ENCODE results near the gene UBA5. TPM values are rescaled to one million over a fixed set of nuclear protein-coding genes. Genes with fewer than 3 reads are reported as not detected.
A peak's percentile ranks its signal among the peaks of the same experiment; 100 is the strongest.

UBA5 gene
- total and polyA plus RNA-seq, 9 donors: 24.4 to 41.4 (median 34.3) TPM

DNA sequence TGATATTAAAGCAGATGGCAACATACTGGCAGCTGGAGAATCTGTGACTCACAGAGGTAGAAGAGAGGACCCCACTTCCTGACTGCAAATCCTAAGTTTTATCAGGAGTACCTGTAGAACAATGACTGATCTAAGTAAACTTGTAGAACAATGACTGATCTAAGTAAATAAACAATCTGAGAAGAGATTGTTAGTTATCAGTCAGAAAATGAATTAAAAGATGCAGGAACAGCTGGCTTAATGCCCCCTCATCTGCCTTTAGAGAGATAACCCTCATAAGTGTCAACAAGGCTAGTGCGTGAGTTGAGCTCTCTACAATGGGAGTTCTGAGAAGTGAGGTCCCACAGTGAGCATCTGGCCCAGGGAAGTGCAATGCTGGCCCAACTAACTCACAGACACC is 15.1 kb upstream of the UBA5 start:
- H3K36me3 ChIP-seq (ENCODE audit: control insufficient read depth, insufficient read depth, low read length): no peaks in the 10 kb centered on the region
- no peaks in the 10 kb centered on the region for H3K9me3 ChIP-seq (replicated peaks; ENCODE audit: control insufficient read depth, low read depth, low read length)
- H3K27ac ChIP-seq (ENCODE audit: low read length): no peak overlapping the region
- no peaks in the 10 kb centered on the region for H3K4me1 ChIP-seq (ENCODE audit: control insufficient read depth, insufficient read depth, low read length)
- no peak overlapping the region for H3K4me3 ChIP-seq (ENCODE audit: low read length)
- DNase-seq: no peak
- 83% methylated on average over 1 of the region's 1 CpG for WGBS (ENCODE audit: insufficient coverage)
- no peaks in the 10 kb centered on the region for H3K27me3 ChIP-seq (ENCODE audit: control insufficient read depth, insufficient read depth, low read length)

DNA sequence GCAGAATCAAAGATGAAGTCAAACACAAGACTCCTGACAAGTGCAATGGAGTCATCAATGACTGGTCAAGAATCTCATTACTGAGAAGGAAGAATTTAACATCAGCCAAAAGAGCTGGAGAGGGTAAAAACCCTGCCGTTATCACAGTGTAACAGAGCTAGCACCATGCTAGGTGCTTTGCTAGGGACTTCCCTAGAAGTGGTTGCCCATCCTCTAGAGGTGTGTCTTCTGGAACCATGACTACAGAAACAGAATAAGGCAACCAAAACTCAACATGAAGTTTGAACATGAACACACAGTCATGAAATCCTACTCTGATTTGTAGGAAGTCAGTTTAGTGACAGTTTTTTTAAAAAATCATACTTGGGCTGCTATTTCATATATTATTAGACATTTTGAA is 10.0 kb upstream of the UBA5 start:
- H3K4me3 ChIP-seq (ENCODE audit: low read length): no peak overlapping the region
- H3K27ac ChIP-seq (ENCODE audit: low read length): no peak overlapping the region
- H3K36me3 ChIP-seq (ENCODE audit: control insufficient read depth, insufficient read depth, low read length): no peaks in the 10 kb centered on the region
- no peak for DNase-seq
- H3K4me1 ChIP-seq (ENCODE audit: control insufficient read depth, insufficient read depth, low read length): no peaks in the 10 kb centered on the region
- no peaks in the 10 kb centered on the region for H3K9me3 ChIP-seq (replicated peaks; ENCODE audit: control insufficient read depth, low read depth, low read length)
- 100% methylated on average over 1 of the region's 1 CpG for WGBS (ENCODE audit: insufficient coverage)
- no peaks in the 10 kb centered on the region for H3K27me3 ChIP-seq (ENCODE audit: control insufficient read depth, insufficient read depth, low read length)

DNA sequence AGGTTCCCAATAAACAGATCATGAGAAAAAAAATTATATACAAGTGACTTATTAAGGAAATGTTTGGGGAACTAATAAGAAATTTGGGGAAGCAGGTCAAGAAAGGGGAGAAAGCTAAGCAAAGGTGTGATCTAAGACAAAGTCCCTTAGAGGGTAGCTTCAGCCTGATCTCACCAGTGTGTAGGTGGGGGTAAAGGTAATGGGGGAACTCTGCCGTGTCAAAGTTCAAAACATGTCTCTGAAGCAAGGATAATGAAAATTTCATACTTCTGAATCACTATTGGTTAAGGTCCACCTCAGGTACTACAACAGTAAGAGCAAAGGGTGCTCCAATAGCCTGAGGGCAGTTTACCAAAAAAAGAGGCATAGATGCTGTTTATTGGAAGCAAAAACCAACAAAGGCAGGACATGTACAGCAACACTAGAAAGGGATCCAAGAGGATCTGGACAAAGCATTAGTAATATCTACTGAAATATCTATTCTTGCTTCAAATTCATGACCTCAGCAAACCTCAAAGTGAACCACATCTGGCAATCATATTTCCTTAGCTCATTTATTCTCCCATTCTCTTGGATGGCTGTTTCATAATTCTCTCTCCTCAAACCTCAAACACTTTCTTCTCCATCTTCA is 7.4 kb upstream of the UBA5 start:
- 40% methylated on average over 1 of the region's 1 CpG for WGBS (ENCODE audit: insufficient coverage)
- H3K27ac ChIP-seq (ENCODE audit: low read length): no peak overlapping the region
- peak; percentile 52 for DNase-seq

DNA sequence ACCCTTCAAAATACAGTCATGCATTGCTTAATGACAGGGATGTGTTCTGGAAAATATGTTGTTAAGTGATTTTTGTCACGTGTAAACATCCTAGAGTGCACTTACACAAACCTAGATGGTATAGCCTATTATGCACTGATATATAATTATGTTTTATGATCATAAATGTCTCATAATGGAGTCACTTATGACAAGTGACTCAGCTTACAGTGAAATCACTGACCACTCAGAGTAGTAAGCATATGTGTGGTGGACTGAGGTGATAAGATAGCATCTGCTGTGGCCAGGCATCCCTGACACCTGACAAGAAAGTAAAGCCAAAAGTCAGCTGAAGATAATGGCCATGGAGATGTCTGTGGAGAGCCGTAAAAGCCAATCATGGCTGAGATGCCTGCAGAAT is 5.9 kb upstream of the UBA5 start:
- WGBS (ENCODE audit: insufficient coverage): 83% methylated on average over 1 of the region's 2 CpGs
- Histone ChIP-seq H3K27me3 (ENCODE audit: control insufficient read depth, insufficient read depth, low read length) (no peaks in the 10 kb centered on the region), H3K4me3 (ENCODE audit: low read length) (no peak overlapping the region), H3K27ac (ENCODE audit: low read length) (no peak overlapping the region), H3K36me3 (ENCODE audit: control insufficient read depth, insufficient read depth, low read length) (no peaks in the 10 kb centered on the region), H3K9me3 (replicated peaks; ENCODE audit: control insufficient read depth, low read depth, low read length) (no peaks in the 10 kb centered on the region), H3K4me1 (ENCODE audit: control insufficient read depth, insufficient read depth, low read length) (peaks cover 2% of the 10 kb centered on the region)
- DNase-seq: no peak

More for the DNA sequence above, 7.4 kb upstream of the UBA5 start:
- no peak overlapping the region for H3K4me3 ChIP-seq (ENCODE audit: low read length)
- no peaks in the 10 kb centered on the region for H3K9me3 ChIP-seq (replicated peaks; ENCODE audit: control insufficient read depth, low read depth, low read length)
- no peaks in the 10 kb centered on the region for H3K36me3 ChIP-seq (ENCODE audit: control insufficient read depth, insufficient read depth, low read length)
- H3K27me3 ChIP-seq (ENCODE audit: control insufficient read depth, insufficient read depth, low read length): no peaks in the 10 kb centered on the region
- no peaks in the 10 kb centered on the region for H3K4me1 ChIP-seq (ENCODE audit: control insufficient read depth, insufficient read depth, low read length)

DNA sequence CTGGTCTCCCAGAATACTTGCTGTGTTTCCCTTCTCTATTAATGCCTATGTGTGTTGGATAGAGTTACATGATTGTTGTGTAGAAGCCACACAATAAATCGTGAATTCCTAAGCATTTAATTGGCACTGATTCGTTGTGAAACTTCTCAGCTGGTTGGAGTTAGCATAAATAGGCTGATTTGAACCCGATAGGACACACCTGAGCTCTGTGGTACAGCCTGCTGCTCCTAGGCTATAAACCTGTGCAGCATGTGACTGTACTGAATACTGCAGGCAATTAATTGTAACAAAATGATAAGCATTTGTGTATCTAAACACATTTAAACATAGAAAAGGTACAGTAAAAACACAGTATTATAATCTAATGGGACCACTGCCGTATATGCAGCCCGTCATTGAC is 5.4 kb upstream of the UBA5 start:
- DNase-seq: no peak
- Histone ChIP-seq H3K9me3 (replicated peaks; ENCODE audit: control insufficient read depth, low read depth, low read length) (no peaks in the 10 kb centered on the region), H3K4me1 (ENCODE audit: control insufficient read depth, insufficient read depth, low read length) (peaks cover 2% of the 10 kb centered on the region), H3K36me3 (ENCODE audit: control insufficient read depth, insufficient read depth, low read length) (no peaks in the 10 kb centered on the region), H3K27me3 (ENCODE audit: control insufficient read depth, insufficient read depth, low read length) (no peaks in the 10 kb centered on the region), H3K4me3 (ENCODE audit: low read length) (no peak overlapping the region), H3K27ac (ENCODE audit: low read length) (no peak overlapping the region)
- 66% methylated on average over 3 of the region's 5 CpGs for WGBS (ENCODE audit: insufficient coverage)

DNA sequence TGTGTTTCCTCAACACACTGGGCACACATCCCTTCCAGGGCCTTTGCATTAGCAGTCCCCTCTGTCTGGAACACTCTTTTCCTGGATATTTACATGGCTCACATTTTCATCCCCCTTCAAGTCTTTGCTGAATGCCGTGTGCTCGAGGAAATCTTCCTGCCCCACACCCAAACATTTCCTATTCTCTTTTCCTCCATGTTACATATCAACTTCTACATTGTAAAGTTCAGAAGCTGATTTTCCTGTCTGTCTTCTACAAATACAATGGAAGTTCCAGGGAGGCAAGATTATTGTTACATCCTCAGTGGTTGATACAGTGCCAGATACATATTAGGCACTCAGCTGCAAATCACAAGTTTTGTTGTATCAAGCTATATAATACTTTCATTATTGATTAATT is 4.7 kb upstream of the UBA5 start:
- Histone ChIP-seq H3K36me3 (ENCODE audit: control insufficient read depth, insufficient read depth, low read length) (no peaks in the 10 kb centered on the region), H3K4me3 (ENCODE audit: low read length) (no peak overlapping the region), H3K27me3 (ENCODE audit: control insufficient read depth, insufficient read depth, low read length) (no peaks in the 10 kb centered on the region), H3K9me3 (replicated peaks; ENCODE audit: control insufficient read depth, low read depth, low read length) (no peaks in the 10 kb centered on the region), H3K4me1 (ENCODE audit: control insufficient read depth, insufficient read depth, low read length) (peaks cover 2% of the 10 kb centered on the region), H3K27ac (ENCODE audit: low read length) (no peak overlapping the region)
- DNase-seq: no peak
- WGBS (ENCODE audit: insufficient coverage): 65% methylated on average over 2 of the region's 2 CpGs

DNA sequence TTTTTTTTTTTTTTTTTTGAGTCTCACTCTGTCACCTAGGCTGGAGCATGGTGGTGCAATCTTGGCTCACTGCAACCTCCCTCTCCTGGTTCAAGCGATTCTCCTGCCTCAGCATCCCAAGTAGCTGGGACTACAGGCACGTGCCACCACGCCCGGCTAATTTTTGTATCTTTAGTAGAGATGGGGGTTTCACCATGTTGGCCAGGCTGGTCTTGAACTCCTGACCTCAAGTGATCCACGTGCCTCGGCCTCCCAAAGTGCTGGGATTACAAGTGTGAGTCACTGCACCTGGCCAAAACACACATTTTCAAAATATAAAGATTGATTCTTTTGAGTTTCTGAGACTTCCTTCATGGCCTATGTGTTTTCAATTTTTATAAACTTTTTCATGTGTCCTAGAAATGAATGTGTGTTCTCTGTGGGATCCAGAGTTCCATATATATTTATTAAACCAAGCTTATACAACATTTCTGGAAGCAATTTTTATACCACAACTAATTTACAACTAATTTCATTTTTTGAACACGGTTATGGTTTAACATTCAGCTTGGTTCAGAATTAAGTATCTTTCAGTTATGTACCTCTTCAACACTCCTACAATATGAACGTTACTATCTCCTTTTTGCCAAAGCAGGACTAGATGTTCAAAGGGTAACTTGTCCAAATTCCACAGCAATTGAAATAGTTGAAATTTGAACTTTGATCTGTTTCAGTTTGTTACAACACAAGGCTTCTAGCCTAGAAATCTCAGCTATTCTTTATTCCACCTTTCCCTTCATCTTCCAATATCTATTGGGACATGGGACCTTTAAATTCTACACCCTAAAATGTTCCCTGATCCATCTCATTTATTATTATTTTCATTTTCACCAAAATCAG is 2.0 kb upstream of the UBA5 start:
- WGBS (ENCODE audit: insufficient coverage): no CpG with 5 or more reads among the region's 8 CpGs
- Histone ChIP-seq H3K27me3 (ENCODE audit: control insufficient read depth, insufficient read depth, low read length) (no peaks in the 10 kb centered on the region), H3K4me3 (ENCODE audit: low read length) (no peak overlapping the region), H3K9me3 (replicated peaks; ENCODE audit: control insufficient read depth, low read depth, low read length) (no peaks in the 10 kb centered on the region), H3K36me3 (ENCODE audit: control insufficient read depth, insufficient read depth, low read length) (no peaks in the 10 kb centered on the region), H3K27ac (ENCODE audit: low read length) (no peak overlapping the region), H3K4me1 (ENCODE audit: control insufficient read depth, insufficient read depth, low read length) (peaks cover 2% of the 10 kb centered on the region)
- no peak for DNase-seq

DNA sequence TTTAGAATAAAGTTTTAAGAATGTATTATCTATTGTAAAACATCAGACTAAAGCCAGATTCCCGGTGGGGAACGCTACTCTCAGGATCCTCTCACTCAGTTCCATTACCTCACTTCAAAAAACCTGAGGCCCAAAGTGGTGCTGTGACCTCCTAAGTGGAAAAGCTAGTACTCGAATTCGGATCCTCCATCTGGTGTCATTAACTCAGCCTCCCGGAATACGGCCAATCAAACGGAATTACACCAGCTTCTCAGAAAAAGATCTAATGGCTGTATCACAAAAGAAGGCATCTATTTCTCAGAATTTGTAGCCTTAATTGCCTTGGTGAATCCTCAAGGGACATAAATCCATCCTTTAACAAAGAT is 1.1 kb upstream of the UBA5 start:
- Histone ChIP-seq H3K27ac (ENCODE audit: low read length) (peak overlapping the region; percentile 94), H3K36me3 (ENCODE audit: control insufficient read depth, insufficient read depth, low read length) (no peaks in the 10 kb centered on the region), H3K4me3 (ENCODE audit: low read length) (peak overlapping the region; percentile 69), H3K27me3 (ENCODE audit: control insufficient read depth, insufficient read depth, low read length) (no peaks in the 10 kb centered on the region), H3K9me3 (replicated peaks; ENCODE audit: control insufficient read depth, low read depth, low read length) (no peaks in the 10 kb centered on the region), H3K4me1 (ENCODE audit: control insufficient read depth, insufficient read depth, low read length) (peaks cover 2% of the 10 kb centered on the region)
- WGBS (ENCODE audit: insufficient coverage): 6% methylated on average over 4 of the region's 7 CpGs
- DNase-seq: no peak

DNA sequence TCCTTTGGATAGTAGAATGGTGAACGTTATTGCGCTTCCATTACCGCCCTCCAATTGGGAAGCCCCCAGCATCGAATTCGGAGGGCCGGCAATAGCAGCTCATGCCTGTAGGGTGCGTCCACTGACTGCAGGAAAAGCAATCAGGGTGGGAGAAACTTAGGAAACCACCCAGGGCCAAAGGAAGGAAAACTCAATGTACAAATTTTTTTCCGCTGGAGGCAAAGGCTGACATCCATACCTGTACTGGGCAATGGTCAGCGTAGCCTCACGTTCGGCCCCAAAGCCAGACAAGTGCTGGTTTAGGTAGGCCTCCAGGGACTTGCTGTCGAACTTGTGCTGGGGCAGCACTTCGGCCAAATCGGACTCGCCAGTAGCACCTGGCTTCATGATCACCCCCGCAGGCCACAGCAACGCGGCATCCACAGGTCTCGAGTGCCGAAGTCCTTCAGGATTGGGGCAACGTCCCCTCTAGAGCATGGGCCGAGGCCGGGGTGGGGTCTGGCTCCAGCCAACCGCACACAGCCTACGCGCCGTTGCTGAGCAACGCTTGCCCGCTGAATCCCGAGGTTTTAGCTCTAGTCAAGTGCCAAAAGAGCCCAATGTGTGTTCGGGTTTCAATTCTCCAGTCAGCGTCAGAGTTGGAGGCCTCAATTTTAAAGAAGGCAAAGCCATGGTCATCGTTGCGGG is 621 bp upstream of the UBA5 start, which contains the start of gene ACAD11:
Gene ACAD11, minus strand, starts transcription at position 445 of the 687 bp plus-strand sequence. Its CDS starts 58 bp downstream, at position 387.
- peaks cover 2% of the 10 kb centered on the region for H3K4me1 ChIP-seq (ENCODE audit: control insufficient read depth, insufficient read depth, low read length)
- H3K27me3 ChIP-seq (ENCODE audit: control insufficient read depth, insufficient read depth, low read length): no peaks in the 10 kb centered on the region
- peak within 1 kb of the TSS; percentile 69 for H3K4me3 ChIP-seq (ENCODE audit: low read length)
- H3K9me3 ChIP-seq (replicated peaks; ENCODE audit: control insufficient read depth, low read depth, low read length): no peaks in the 10 kb centered on the region
- DNase-seq: peak; percentile 88
- WGBS (ENCODE audit: insufficient coverage): 0% methylated on average over 29 of the region's 34 CpGs
- H3K27ac ChIP-seq (ENCODE audit: low read length): peak within 1 kb of the TSS; percentile 94
- no peaks in the 10 kb centered on the region for H3K36me3 ChIP-seq (ENCODE audit: control insufficient read depth, insufficient read depth, low read length)

DNA sequence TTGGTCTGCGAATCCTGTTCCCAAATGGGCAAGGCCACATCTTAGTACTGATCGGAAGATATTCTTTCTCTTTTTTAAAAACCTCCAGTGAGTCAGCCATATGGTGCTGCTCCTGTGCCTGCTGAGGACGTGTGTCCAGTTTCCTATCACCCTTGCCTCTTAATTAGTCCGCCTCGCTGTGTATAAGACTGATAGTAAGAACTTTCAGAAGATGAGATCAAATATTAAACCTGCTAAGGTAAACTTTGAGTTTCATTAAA is 612 bp downstream of the UBA5 start:
- Histone ChIP-seq H3K9me3 (replicated peaks; ENCODE audit: control insufficient read depth, low read depth, low read length) (no peaks in the 10 kb centered on the region), H3K27me3 (ENCODE audit: control insufficient read depth, insufficient read depth, low read length) (no peaks in the 10 kb centered on the region), H3K36me3 (ENCODE audit: control insufficient read depth, insufficient read depth, low read length) (no peaks in the 10 kb centered on the region), H3K4me3 (ENCODE audit: low read length) (peak overlapping the region; percentile 69), H3K4me1 (ENCODE audit: control insufficient read depth, insufficient read depth, low read length) (peaks cover 2% of the 10 kb centered on the region), H3K27ac (ENCODE audit: low read length) (peak overlapping the region; percentile 94)
- WGBS (ENCODE audit: insufficient coverage): 0% methylated on average over 2 of the region's 5 CpGs
- DNase-seq: no peak

Data from muscle of leg (tissue), 11 donors.